NCI-H1105 (cell line): Measurements from ENCODE around the gene SASH1.

Source experiments
- DNase-seq: peaks from one replicate; lab custom pipeline; 2025; lab: John Stamatoyannopoulos, UW

Gene SASH1

GRCh38 chr6:148404456-148405054 is 61.9 kb downstream of the SASH1 start:
- DNase-seq, result no peak

DNA sequence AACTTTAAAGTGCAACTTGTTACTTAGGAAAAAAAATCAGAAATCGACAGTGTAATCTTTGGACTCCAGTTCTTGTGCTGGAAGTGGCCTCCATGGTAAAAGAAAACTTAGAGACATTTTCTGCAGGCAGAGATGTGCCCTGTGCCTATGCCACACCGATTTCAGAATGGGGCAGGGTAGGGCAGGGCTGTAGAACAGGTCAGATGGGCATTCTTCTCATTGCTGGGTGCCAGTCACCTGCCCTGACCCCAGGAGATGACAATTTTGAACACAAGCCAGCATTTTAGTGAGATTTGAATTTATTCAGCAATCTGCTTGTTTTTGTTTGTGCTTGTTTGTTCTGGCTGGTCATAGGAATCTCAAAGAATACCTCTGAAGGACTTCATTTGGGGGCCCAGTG is 63.3 kb downstream of the SASH1 start:
- DNase-seq, result no peak

- DNase-seq, result no peak
These were observed 64.1 kb downstream of the SASH1 start for GRCh38 chr6:148406579-148407371.

- no peak for DNase-seq
These were observed 64.7 kb downstream of the SASH1 start for GRCh38 chr6:148407372-148407771.

DNA sequence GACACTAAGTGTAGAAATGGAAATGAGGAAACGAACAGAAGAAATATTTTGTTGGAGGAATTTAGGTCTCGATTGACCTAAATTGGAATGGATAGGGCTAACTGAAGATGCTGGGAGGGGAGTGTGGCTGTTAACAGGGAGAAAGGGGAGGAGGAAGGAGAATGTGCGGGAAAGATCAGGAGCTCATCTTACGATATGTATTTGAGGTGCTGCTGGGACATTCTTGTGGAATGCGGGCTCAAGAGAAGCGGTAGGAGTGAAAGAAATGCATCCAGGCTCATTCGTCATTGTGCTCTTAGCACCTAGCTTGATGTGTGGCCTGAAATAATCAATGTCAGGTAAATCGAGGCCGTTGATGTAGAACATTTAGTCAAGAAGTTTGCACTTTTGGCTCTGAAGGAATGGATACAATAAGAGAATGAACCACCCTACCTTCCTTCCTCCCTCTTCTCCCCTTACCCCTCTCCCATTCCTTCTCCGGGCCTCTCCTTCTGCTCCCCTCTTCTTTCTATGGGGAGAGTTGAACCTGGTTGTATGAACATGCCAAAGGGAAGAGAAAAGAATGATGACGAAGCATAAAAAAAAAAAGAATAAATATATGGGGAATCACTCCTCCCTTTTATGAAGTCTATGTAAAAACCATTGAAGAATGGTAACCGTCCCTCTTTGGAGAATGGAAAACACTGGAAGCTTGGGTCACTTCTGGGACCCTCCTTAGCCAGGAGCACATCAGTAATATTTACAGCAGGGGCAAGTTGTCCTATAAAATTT is 70.9 kb downstream of the SASH1 start:
- no peak for DNase-seq

GRCh38 chr6:148414092-148414489 is 71.5 kb downstream of the SASH1 start:
- no peak for DNase-seq

DNA sequence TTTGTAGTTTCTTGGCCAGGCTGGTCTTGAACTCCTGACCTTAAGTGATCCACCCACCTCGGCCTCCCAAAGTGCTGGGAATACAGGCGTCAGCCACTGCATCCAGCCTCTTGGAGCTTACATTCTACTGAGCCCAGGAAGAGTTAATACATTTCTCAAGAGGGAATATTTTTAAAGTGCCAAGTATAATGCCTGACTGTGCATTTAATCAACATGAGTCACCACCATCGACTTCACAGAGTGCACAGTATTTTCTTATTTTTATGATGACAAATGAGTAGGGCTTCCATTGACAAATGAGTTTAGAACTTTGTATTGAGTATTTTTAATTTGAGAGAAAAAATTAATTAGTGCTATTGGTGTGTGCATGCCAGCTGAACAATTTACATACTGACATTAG is 72.2 kb downstream of the SASH1 start:
- no peak for DNase-seq

- no peak for DNase-seq
These were observed 73.0 kb downstream of the SASH1 start for GRCh38 chr6:148415511-148416260.

DNA sequence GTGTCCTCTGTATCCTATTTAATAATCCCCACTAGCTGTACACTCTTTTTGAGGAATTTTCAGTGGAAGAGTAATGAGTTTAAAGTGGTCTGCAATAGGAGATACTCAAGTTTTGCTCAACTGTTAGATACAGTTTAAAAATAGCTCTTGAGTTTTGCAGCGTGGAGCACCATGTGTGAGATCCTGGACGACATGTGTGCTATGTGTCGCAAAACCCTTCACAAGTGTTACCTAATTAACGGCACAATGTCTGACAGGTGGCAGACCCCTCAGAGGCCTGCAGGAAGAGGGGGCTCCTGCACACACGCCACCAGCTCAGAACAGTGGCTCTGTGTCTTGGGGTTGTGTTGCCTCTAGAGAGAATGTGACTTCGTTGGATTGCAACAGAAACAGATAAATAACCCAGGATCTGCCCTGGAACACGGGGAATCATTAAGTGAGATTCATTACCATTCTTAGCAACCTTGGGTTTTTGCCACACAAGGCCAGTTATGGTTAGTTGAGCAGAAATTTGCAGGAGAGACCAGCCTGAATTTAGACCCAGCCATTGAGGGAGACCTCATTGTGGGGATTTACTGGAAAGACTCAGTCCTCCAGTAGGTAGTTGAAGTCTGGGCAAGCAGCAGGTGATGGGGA is 73.8 kb downstream of the SASH1 start:
- DNase-seq, result no peak

- DNase-seq, result no peak
These were observed 74.4 kb downstream of the SASH1 start for GRCh38 chr6:148417045-148417444.

- DNase-seq, result no peak
These were observed 76.8 kb downstream of the SASH1 start for GRCh38 chr6:148419430-148419829.

- no peak for DNase-seq
These were observed 79.4 kb downstream of the SASH1 start for GRCh38 chr6:148422085-148422484.

DNA sequence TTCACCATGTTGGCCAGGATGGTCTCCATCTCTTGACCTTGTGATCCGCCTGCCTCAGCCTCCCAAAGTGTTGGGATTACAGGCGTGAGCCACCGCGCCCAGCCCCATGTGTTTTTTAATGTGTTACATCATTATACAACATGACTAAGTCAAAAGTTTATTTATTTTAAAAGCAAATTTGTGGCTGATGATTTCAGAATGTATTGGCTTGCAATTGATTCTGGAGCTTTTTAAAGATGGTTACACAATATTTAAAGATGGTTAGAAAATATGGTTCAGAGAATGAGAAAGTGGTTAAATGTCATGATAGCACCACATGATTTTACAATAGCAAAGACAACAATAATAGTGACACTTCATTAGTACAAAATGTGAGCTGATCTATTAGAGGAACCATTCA is 80.5 kb downstream of the SASH1 start:
- no peak for DNase-seq

- DNase-seq, result no peak
These were observed 81.1 kb downstream of the SASH1 start for GRCh38 chr6:148423601-148424270.

- DNase-seq, result no peak
These were observed 82.8 kb downstream of the SASH1 start for GRCh38 chr6:148425443-148425842.

GRCh38 chr6:148426317-148426977 is 83.8 kb downstream of the SASH1 start:
- no peak for DNase-seq

DNA sequence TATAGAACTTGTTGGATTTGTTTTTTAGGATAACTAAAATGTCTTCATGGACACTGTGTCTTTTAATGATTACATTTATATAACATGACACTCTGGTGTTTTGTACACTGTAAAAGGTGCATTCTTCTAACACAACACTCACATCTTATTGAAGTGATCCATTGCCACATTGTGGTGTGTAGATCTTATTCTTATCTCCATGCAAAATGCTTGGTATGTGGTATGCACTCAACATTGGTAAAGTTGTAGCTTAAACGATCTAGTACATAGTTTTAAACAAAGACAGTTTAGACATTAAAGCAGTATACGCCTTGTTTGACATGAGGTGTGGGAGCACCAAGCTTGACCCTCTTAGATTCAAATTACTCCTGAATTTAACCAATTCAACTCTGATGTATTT is 84.7 kb downstream of the SASH1 start:
- no peak for DNase-seq

DNA sequence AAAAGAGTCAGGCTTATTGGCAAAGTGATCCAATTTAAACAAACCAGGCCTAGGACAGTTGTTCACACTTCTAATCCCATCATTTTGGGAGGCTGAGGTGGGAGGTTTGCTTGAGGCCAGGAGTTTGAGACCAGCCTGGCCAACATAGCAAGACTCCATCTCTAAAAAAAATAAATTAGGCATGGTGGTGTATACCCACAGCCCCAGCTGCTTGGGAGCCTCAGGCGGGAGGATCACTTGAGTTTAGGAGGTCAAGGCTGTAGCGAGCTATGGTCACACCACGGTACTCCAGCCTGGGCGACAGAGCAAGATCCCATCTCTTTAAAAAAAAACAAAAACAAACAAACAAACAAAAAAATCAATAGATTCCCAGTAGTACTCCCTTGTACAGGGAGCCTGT is 86.8 kb downstream of the SASH1 start:
- no peak for DNase-seq

DNA sequence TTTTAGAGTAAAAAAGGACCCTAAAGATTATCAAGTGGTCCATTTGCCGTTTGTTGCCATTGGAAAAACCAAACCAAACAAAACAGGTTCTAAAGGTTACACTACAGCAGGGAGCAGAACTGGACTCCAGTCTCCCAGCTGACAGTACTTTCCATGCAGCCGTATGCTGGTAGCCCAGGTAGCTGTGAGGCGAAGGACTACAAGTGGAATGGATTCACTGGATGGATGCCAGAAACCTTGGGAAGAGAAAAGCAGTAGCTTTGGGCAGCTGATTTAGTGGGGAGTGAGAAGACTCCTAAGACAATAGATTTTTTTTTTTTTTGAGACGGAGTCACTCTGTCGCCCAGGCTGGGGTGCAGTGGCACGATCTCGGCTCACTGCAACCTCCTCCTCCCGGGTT is 88.3 kb downstream of the SASH1 start:
- DNase-seq, result peak; percentile 77

- DNase-seq, result no peak
These were observed 88.8 kb downstream of the SASH1 start for GRCh38 chr6:148431413-148431812.

GRCh38 chr6:148431840-148432239 is 89.2 kb downstream of the SASH1 start:
- DNase-seq, result no peak
